GM23248 (cell line): ENCODE results near the gene PHOX2A. TPM values are rescaled to one million over a fixed set of nuclear protein-coding genes. Genes with fewer than 3 reads are reported as not detected.

ENCODE experiments used
- DNase-seq: peaks from one replicate; pipeline ENCODE4 v3.0.0-alpha.2; 2015
- H2AFZ ChIP-seq: fragments of 200-600 bp; sonication (generic); 2 replicates; pipeline ENCODE4 v1.6.1; 2016; ENCODE audit warnings: antibody characterized with exemption
- H3F3A ChIP-seq: fragments of 200-600 bp; sonication (generic); 2 replicates; pipeline ENCODE4 v1.6.1; 2016; ENCODE audit warnings: mild to moderate bottlenecking, antibody characterized with exemption, mixed run types; ENCODE audit not compliant: insufficient read depth
- H3K27ac ChIP-seq: fragments of 200-600 bp; sonication (generic); 2 replicates; pipeline ENCODE4 v1.5.1; 2016; ENCODE audit warnings: mild to moderate bottlenecking
- H3K27me3 ChIP-seq: fragments of 200-600 bp; sonication (generic); replicated peaks from 2 replicates; pipeline ENCODE4 v1.6.1; 2016; ENCODE audit warnings: mild to moderate bottlenecking; ENCODE audit not compliant: insufficient read depth
- H3K36me3 ChIP-seq: fragments of 200-600 bp; sonication (generic); 2 replicates; pipeline ENCODE4 v1.6.1; 2016; ENCODE audit warnings: low read depth, mild to moderate bottlenecking
- H3K4me1 ChIP-seq: fragments of 200-600 bp; sonication (generic); 2 replicates; pipeline ENCODE4 v1.6.1; 2016; ENCODE audit warnings: mild to moderate bottlenecking; ENCODE audit not compliant: insufficient read depth
- H3K4me2 ChIP-seq: fragments of 200-600 bp; sonication (generic); one replicate; pipeline ENCODE4 v1.6.1; 2016; ENCODE audit warnings: mild to moderate bottlenecking; ENCODE audit not compliant: unreplicated experiment
- H3K4me3 ChIP-seq: fragments of 200-600 bp; sonication (generic); 2 replicates; pipeline ENCODE4 v1.5.1; 2016; ENCODE audit warnings: mild to moderate bottlenecking
- H3K79me2 ChIP-seq: fragments of 200-600 bp; sonication (generic); 2 replicates; pipeline ENCODE4 v1.6.1; 2016; ENCODE audit warnings: mild to moderate bottlenecking; ENCODE audit not compliant: insufficient read depth
- H3K9ac ChIP-seq: fragments of 200-600 bp; sonication (generic); 2 replicates; pipeline ENCODE4 v1.6.1; 2016; ENCODE audit warnings: mild to moderate bottlenecking
- H3K9me2 ChIP-seq: fragments of 200-600 bp; sonication (generic); 2 replicates; pipeline ENCODE4 v1.6.1; 2016; ENCODE audit warnings: mixed run types, mild to moderate bottlenecking, moderate library complexity; ENCODE audit not compliant: insufficient read depth
- H3K9me3 ChIP-seq: fragments of 200-600 bp; sonication (generic); one replicate; pipeline ENCODE4 v1.6.1; 2017; ENCODE audit warnings: low read depth
- H4K20me1 ChIP-seq: fragments of 200-600 bp; sonication (generic); 2 replicates; pipeline ENCODE4 v1.6.0; 2016; ENCODE audit not compliant: insufficient read depth
- EZH2 ChIP-seq: fragments of 200-600 bp; sonication (generic); IDR thresholded peaks from 2 replicates; pipeline ENCODE4 v1.6.1; 2018; ENCODE audit warnings: antibody characterized with exemption, mild to moderate bottlenecking; ENCODE audit not compliant: insufficient read depth, poor library complexity, severe bottlenecking
- EZH2phosphoT487 ChIP-seq: fragments of 200-600 bp; sonication (generic); IDR thresholded peaks from 2 replicates; pipeline ENCODE4 v1.6.1; 2018; ENCODE audit warnings: antibody characterized with exemption, moderate library complexity, mild to moderate bottlenecking, low read depth; ENCODE audit not compliant: insufficient read depth
- WGBS, 2 experiments: methylation state at CpG; one replicate each; pipeline ENCODE4 v1.1.6; 2015 to 2017; ENCODE audit warnings: low lambda C conversion rate in 2 of 2, low coverage in 1 of 2; ENCODE audit errors: missing lambda C conversion rate in 2 of 2; 5-methylcytosine and 5-hydroxymethylcytosine counted together
- in situ Hi-C: fragments of 300-500 bp; cut with MboI; formaldehyde crosslinking; loops from 2 replicates; pipeline ENCODE4 v1.15.0; 2020
- polyA plus RNA-seq: library from polyadenylated mRNA; unstranded; fragments of >200 nt; fragmentation: Nextera tagmentation; extraction: Ambion mirVana; gene quantifications from 2 replicates; pipeline ENCODE4 v1.2.1, GENCODE V29; 2016
- total RNA-seq: library from RNA; depleted of rRNA; stranded (reverse); fragments of >200 nt; shearing (Covaris generic); gene quantifications from 2 replicates; pipeline ENCODE4 v1.2.3, GENCODE V29; 2014

Gene PHOX2A
- total and polyA plus RNA-seq, 2 experiments from 2014 or later = not detected

DNA sequence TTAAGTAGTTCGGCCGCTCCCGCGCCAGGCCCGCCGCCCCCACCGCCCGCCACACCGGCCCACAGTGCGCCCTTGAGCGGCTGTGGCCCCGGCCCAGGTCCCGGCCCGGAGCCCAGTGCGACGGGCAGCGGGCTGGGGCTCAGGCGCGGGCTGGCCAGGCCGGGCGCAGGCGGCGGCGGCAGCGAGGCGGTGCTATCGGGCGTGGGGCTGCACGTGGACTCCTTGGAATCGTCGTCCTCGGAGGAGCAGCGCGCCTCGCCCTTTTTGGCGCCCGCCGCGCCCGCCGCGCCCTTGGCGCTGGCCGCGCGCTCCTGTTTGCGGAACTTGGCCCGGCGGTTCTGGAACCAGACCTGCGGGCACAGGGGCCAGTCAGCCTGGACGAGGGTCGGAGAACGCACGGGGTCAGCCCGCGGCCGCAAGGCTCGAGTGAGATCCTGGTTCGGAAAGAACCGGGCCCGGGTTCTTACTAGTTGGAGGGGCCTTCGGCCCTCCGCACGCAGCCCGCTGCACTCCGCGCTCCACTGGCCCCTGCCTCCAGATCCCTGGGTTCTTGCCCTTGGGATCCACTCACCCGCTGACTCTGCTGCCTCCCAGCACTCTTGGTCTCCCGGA, 4.0 kb downstream of the PHOX2A start:
- TF ChIP-seq EZH2phosphoT487 (no peak), EZH2 (no peak)
- no peaks in the 10 kb centered on the region for H3K9me3 ChIP-seq
- H2AFZ ChIP-seq = peak overlapping the region; percentile 44
- peaks cover 30% of the 10 kb centered on the region for H3K27me3 ChIP-seq
- H3F3A ChIP-seq = peaks cover 22% of the 10 kb centered on the region
- 2 to 5% methylated on average over 39 of the region's 69 CpGs for WGBS, 2 experiments
- H3K9me2 ChIP-seq = no peaks in the 10 kb centered on the region
- H3K4me3 ChIP-seq = peak overlapping the region; percentile 52
- no peaks in the 10 kb centered on the region for H3K79me2 ChIP-seq
- peak overlapping the region; percentile 46 for H3K9ac ChIP-seq
- in situ Hi-C loops = no loop called here
- DNase-seq = peak; percentile 85
- no peaks in the 10 kb centered on the region for H4K20me1 ChIP-seq
- no peak overlapping the region for H3K27ac ChIP-seq
- peaks cover 9% of the 10 kb centered on the region; the same call in 1 of the 2 replicates for H3K36me3 ChIP-seq
- H3K4me1 ChIP-seq = no peaks in the 10 kb centered on the region
- peak overlapping the region; percentile 73 for H3K4me2 ChIP-seq

DNA sequence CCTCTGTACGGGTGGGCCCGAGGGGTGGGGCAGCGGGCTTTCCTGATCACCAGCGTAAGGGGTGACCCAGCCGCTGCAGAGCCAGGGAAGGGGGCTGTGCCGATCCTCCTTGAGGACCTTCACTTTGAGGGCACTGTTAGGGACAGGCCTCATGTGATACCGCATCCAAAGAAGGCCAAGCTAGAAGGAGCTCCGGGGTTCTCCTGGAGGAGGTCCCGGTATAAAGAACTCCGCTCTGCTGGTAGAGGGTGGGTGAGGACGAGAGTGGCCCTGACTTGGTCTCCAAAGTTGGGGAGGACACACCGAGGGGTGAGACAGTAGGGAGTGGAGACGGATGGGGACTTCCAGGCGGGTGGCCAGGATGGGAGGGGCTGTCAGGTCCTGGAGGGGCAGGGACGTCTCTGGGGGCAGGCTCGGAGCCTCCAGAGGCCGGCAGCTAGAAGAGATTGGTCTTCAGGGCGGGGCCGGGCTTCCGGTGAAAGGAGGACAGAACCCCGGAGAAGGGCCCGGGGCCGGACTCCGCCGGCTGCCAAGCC, 4.6 kb downstream of the PHOX2A start:
- peaks cover 9% of the 10 kb centered on the region; the same call in 1 of the 2 replicates for H3K36me3 ChIP-seq
- in situ Hi-C loops = no loop called here
- H3K4me2 ChIP-seq = peak overlapping the region; percentile 73
- no peaks in the 10 kb centered on the region for H3K9me2 ChIP-seq
- 6 to 16% methylated on average over 15 to 24 of the region's 25 CpGs for WGBS, 2 experiments
- peaks cover 24% of the 10 kb centered on the region for H3K27me3 ChIP-seq
- no peaks in the 10 kb centered on the region for H3K9me3 ChIP-seq
- 0 out of 2 replicates have a peak overlapping the region, but pooled peaks have one; percentile 15 for H2AFZ ChIP-seq
- no peaks in the 10 kb centered on the region for H4K20me1 ChIP-seq
- H3K27ac ChIP-seq = no peak overlapping the region
- H3K4me1 ChIP-seq = no peaks in the 10 kb centered on the region
- H3F3A ChIP-seq = peaks cover 27% of the 10 kb centered on the region
- DNase-seq = peak; percentile 75
- peak overlapping the region; percentile 46 for H3K9ac ChIP-seq
- TF ChIP-seq EZH2phosphoT487 = no peak
- TF ChIP-seq EZH2 = no peak
- H3K4me3 ChIP-seq = peak overlapping the region; percentile 52
- H3K79me2 ChIP-seq = no peaks in the 10 kb centered on the region

DNA sequence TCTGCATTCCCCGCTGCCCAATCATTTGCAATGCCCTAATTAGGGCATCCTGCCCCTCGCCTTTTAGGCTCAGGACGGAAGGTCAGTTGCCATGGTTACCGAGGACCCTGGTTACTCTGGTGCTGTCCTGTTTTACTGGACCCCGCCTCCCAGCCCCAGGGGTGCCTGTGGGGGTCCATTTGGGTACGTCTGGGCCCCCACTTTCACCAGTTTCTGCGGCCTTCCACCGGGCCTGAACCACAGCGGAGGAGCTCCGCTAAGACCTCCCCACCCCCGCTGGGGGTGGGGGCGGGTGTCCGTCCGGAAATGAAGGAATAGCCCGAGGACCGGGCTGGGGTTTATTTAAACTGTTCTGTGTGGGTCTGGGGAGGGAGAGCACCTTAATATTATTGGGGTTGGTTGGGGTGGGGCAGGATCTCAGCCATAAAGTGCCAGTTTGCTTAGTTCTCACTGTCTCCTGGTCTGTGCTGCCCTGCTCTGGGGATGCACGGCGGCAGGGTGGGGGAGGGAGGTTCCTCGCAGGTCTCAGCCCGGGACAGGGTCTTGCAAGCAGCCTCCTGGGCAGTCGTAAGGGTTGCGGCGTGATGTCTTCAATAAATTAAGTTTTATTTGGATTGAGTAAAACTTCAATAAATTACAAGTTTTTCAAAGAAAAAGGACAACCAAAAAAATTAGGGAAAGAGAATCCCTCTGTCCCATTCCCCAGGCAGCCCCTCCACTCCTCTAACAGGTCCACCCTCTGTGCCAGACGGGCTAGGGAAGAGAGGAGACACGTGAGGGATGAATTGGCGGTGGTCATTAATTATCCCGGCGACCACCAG, 5.3 kb downstream of the PHOX2A start:
- WGBS, 2 experiments = 80 to 82% methylated on average over 21 to 28 of the region's 28 CpGs
- Histone ChIP-seq H2AFZ (no peak overlapping the region), H3K9me2 (no peaks in the 10 kb centered on the region), H4K20me1 (no peaks in the 10 kb centered on the region), H3F3A (peaks cover 33% of the 10 kb centered on the region), H3K27me3 (peaks cover 20% of the 10 kb centered on the region), H3K4me3 (no peak overlapping the region), H3K27ac (no peak overlapping the region), H3K9ac (peak overlapping the region; percentile 46; the same call in 1 of the 2 replicates), H3K9me3 (no peaks in the 10 kb centered on the region), H3K4me1 (no peaks in the 10 kb centered on the region), H3K79me2 (no peaks in the 10 kb centered on the region), H3K4me2 (no peak overlapping the region), H3K36me3 (peaks cover 9% of the 10 kb centered on the region; the same call in 1 of the 2 replicates)
- no peak for TF ChIP-seq EZH2
- no peak for TF ChIP-seq EZH2phosphoT487
- DNase-seq = no peak
- in situ Hi-C loops = no loop called here

DNA sequence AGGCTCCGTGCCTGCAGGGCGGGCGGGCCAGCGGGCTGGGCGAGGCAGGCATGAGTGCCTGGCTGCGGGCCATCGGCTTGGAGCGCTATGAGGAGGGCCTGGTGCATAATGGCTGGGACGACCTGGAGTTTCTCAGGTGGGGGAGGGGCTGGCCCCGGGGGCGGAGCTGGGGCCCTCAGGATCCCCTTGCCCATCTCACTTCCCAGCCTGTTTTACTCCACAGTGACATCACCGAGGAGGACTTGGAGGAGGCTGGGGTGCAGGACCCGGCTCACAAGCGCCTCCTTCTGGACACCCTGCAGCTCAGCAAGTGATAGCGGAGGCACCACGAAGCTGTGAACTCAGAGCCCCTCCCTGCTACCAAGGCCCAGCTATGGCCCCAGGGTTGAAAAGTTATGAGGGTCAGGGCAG, 5.9 kb downstream of the PHOX2A start:
- in situ Hi-C loops = no loop called here
- peaks cover 14% of the 10 kb centered on the region for H3K27me3 ChIP-seq
- peak; percentile 84 for DNase-seq
- TF ChIP-seq EZH2 (no peak), EZH2phosphoT487 (no peak)
- H3K9me3 ChIP-seq = no peaks in the 10 kb centered on the region
- H3K4me3 ChIP-seq = no peak overlapping the region
- no peaks in the 10 kb centered on the region; the same call in 1 of the 2 replicates for H3K79me2 ChIP-seq
- no peaks in the 10 kb centered on the region for H4K20me1 ChIP-seq
- peaks cover 40% of the 10 kb centered on the region for H3F3A ChIP-seq
- H3K4me1 ChIP-seq = no peaks in the 10 kb centered on the region
- H2AFZ ChIP-seq = no peak overlapping the region
- H3K27ac ChIP-seq = no peak overlapping the region
- H3K9me2 ChIP-seq = no peaks in the 10 kb centered on the region
- no peak overlapping the region for H3K4me2 ChIP-seq
- peaks cover 9% of the 10 kb centered on the region; the same call in 1 of the 2 replicates for H3K36me3 ChIP-seq
- 50 to 75% methylated on average over 7 to 16 of the region's 16 CpGs for WGBS, 2 experiments
- no peak overlapping the region for H3K9ac ChIP-seq
